HepG2 (cell line): Measurements from ENCODE around the gene E2F1. TPM values are rescaled to one million over a fixed set of nuclear protein-coding genes. Genes with fewer than 3 reads are reported as not detected.

Experiments
- ATAD3A ChIP-seq: sonication (generic); formaldehyde crosslinking; IDR thresholded peaks from 2 replicates; pipeline ENCODE4 v1.4.0; 2020; ENCODE audit warnings: missing genetic modification reagents
- FOXC1 ChIP-seq: sonication (generic); formaldehyde crosslinking; IDR thresholded peaks from 2 replicates; pipeline ENCODE4 v1.8.0; 2022; ENCODE audit warnings: mild to moderate bottlenecking, missing genetic modification reagents, borderline replicate concordance
- IRF1 ChIP-seq: sonication (generic); formaldehyde crosslinking; IDR thresholded peaks from 2 replicates; pipeline ENCODE4 v1.4.0; 2020; ENCODE audit warnings: low read depth, mild to moderate bottlenecking, missing genetic modification reagents
- MLLT10 ChIP-seq: sonication (generic); formaldehyde crosslinking; IDR thresholded peaks from 2 replicates; pipeline ENCODE4 v1.4.0; 2020; ENCODE audit warnings: missing genetic modification reagents
- MYPOP ChIP-seq: sonication (generic); formaldehyde crosslinking; IDR thresholded peaks from 2 replicates; pipeline ENCODE4 v1.8.1; 2023; ENCODE audit warnings: mild to moderate bottlenecking, moderate library complexity, missing genetic modification reagents
- PRPF4 ChIP-seq: fragments of 200-400 bp; formaldehyde crosslinking; IDR thresholded peaks from 2 replicates; pipeline ENCODE4 v1.6.1; 2016; ENCODE audit warnings: low read length, low read depth; ENCODE audit not compliant: poor library complexity, severe bottlenecking
- RXRB ChIP-seq: IDR thresholded peaks from 2 replicates; pipeline ENCODE4 v1.6.1; 2016; ENCODE audit warnings: borderline replicate concordance, missing genetic modification reagents, missing compliant biosample characterization
- SP2 ChIP-seq: sonication (generic); formaldehyde crosslinking; IDR thresholded peaks from 2 replicates; pipeline ENCODE4 v1.5.1; 2020; ENCODE audit warnings: mild to moderate bottlenecking, missing genetic modification reagents
- U2AF2 ChIP-seq: fragments of 200-400 bp; formaldehyde crosslinking; IDR thresholded peaks from 2 replicates; pipeline ENCODE4 v1.6.1; 2017; ENCODE audit warnings: low read depth, mild to moderate bottlenecking, low read length
- ZBTB10 ChIP-seq: sonication (generic); formaldehyde crosslinking; IDR thresholded peaks from 2 replicates; pipeline ENCODE4 v1.4.0; 2020; ENCODE audit warnings: missing genetic modification reagents, borderline replicate concordance
- ZBTB34 ChIP-seq: sonication (generic); formaldehyde crosslinking; IDR thresholded peaks from 2 replicates; pipeline ENCODE4 v1.8.0; 2022; ENCODE audit warnings: mild to moderate bottlenecking, missing genetic modification reagents
- ZKSCAN5 ChIP-seq: sonication (generic); formaldehyde crosslinking; IDR thresholded peaks from 2 replicates; pipeline ENCODE4 v1.5.1; 2020; ENCODE audit warnings: mild to moderate bottlenecking, missing genetic modification reagents
- ZNF639 ChIP-seq: conservative IDR thresholded peaks from 2 replicates; pipeline ENCODE4 v1.6.1; 2018; ENCODE audit warnings: missing genetic modification reagents
- ZNF670 ChIP-seq: sonication (generic); formaldehyde crosslinking; IDR thresholded peaks from 2 replicates; pipeline ENCODE4 v1.8.0; 2022; ENCODE audit warnings: mild to moderate bottlenecking, missing genetic modification reagents, borderline replicate concordance
- ZNF687 ChIP-seq: sonication (generic); formaldehyde crosslinking; IDR thresholded peaks from 2 replicates; pipeline ENCODE4 v1.5.1; 2020; ENCODE audit warnings: mild to moderate bottlenecking, missing genetic modification reagents, moderate library complexity
- ZNF777 ChIP-seq: sonication (generic); formaldehyde crosslinking; IDR thresholded peaks from 2 replicates; pipeline ENCODE4 v1.4.0; 2020; ENCODE audit warnings: missing genetic modification reagents
- polyA plus RNA-seq, 8 experiments: library from polyadenylated mRNA; depleted of rRNA in 3 of 8; stranded (reverse) in 7 of 8; unstranded in 1 of 8; fragments of >200 nt; fragmentation: Illumina TruSeq in 4 of 8; extraction: Trizol in 4 of 8; gene quantifications; 2 replicates each; pipeline versions ENCODE4 v1.2.1 to v1.2.3, GENCODE V29; 2011 to 2016; ENCODE audit warnings: low read depth in 4 of 8, missing spikeins in 1 of 8, mixed read lengths in 1 of 8; ENCODE audit not compliant: insufficient read depth in 1 of 8
- total RNA-seq, 5 experiments: library from RNA; depleted of rRNA; stranded (reverse); fragments of >200 nt; fragmentation: Illumina TruSeq; extraction: Trizol; gene quantifications; 2 replicates each; pipeline ENCODE4 v1.2.3, GENCODE V29; 2016; ENCODE audit warnings: low read depth in 1 of 5

Gene E2F1
- total and polyA plus RNA-seq, 2 of the 13 experiments (the other 11 are each of a cell fraction or from before 2014, with no cell fraction given): 25.5 to 39.4 TPM

GRCh38 chr20:33701629-33702450 is 15.7 kb upstream of the E2F1 start (continued):
- TF ChIP-seq ZBTB10 (CRISPR knock-in tag) (no peak), PRPF4 (no peak), ZNF639 (no peak; the same call in none of the 2 replicates), ATAD3A (CRISPR knock-in tag) (no peak), ZNF777 (CRISPR knock-in tag) (0 out of 2 replicates have a peak, but pooled peaks have one; percentile 39), U2AF2 (no peak), MLLT10 (no peak), ZNF670 (CRISPR knock-in tag) (no peak; the same call in 1 of the 2 replicates), SP2 (no peak), FOXC1 (peak; percentile 92; the same call in 1 of the 2 replicates), ZKSCAN5 (CRISPR knock-in tag) (no peak), ZNF687 (peak; percentile 94), RXRB (peak; percentile 88), IRF1 (CRISPR knock-in tag) (no peak), ZBTB34 (CRISPR knock-in tag) (no peak; the same call in 1 of the 2 replicates), MYPOP (CRISPR knock-in tag) (no peak; the same call in 1 of the 2 replicates)
